Astrocyte (in vitro differentiated cells and primary cell): Measurements from ENCODE around the gene INHBC. TPM values are rescaled to one million over a fixed set of nuclear protein-coding genes. Genes with fewer than 3 reads are reported as not detected.
"Not testable (repeated sequence)": the region's sequence is repeated elsewhere in the genome, so short reads cannot be mapped to it uniquely, and the experiment has no call there.

ENCODE experiments used
- DNase-seq: peaks from one replicate; pipeline ENCODE4 v3.0.0-alpha.2; 2010; ENCODE audit warnings: low read depth
- FAIRE-seq: peaks from 2 replicates; lab custom pipeline; 2011; peaks lifted over from hg19 to GRCh38; lab: Jason Lieb, UNC
- H2AFZ ChIP-seq: 2 replicates; pipeline ENCODE4 v1.6.0; 2012; ENCODE audit warnings: low read depth, low read length, inconsistent platforms
- H3K27ac ChIP-seq: 2 replicates; pipeline ENCODE4 v1.5.1; 2011; ENCODE audit warnings: low read depth, low read length, inconsistent platforms
- H3K27me3 ChIP-seq: 2 replicates; pipeline ENCODE4 v1.6.0; 2011; ENCODE audit warnings: low read length, inconsistent platforms; ENCODE audit not compliant: insufficient read depth
- H3K36me3 ChIP-seq: 2 replicates; pipeline ENCODE4 v1.5.1; 2011; ENCODE audit warnings: low read length, inconsistent platforms; ENCODE audit not compliant: insufficient read depth
- H3K4me1 ChIP-seq: 2 replicates; pipeline ENCODE4 v1.5.1; 2011; ENCODE audit warnings: low read length, inconsistent platforms; ENCODE audit not compliant: insufficient read depth
- H3K4me2 ChIP-seq: 2 replicates; pipeline ENCODE4 v1.6.0; 2012; ENCODE audit warnings: low read length, inconsistent platforms
- H3K4me3 ChIP-seq: 2 replicates; pipeline ENCODE4 v1.5.1; 2011; ENCODE audit warnings: low read depth, mild to moderate bottlenecking, low read length, inconsistent platforms; ENCODE audit not compliant: insufficient read depth
- H3K79me2 ChIP-seq: 2 replicates; pipeline ENCODE4 v1.6.0; 2012; ENCODE audit warnings: mild to moderate bottlenecking, low read length, inconsistent platforms; ENCODE audit not compliant: insufficient read depth
- H3K9ac ChIP-seq: 2 replicates; pipeline ENCODE4 v1.6.0; 2012; ENCODE audit warnings: mild to moderate bottlenecking, low read length, inconsistent platforms
- H3K9me3 ChIP-seq: 2 replicates; pipeline ENCODE4 v1.5.1; 2012; ENCODE audit warnings: low read depth, mild to moderate bottlenecking, low read length, inconsistent platforms; ENCODE audit not compliant: insufficient read depth
- H4K20me1 ChIP-seq: 2 replicates; pipeline ENCODE4 v1.6.0; 2012; ENCODE audit warnings: low read length, inconsistent platforms; ENCODE audit not compliant: insufficient read depth
- H3K27ac Mint-ChIP-seq: one replicate; pipeline ENCODE4 v1.8.0; 2021; ENCODE audit warnings: mild to moderate bottlenecking, mixed read lengths; ENCODE audit not compliant: unreplicated experiment
- H3K27me3 Mint-ChIP-seq: one replicate; pipeline ENCODE4 v1.8.0; 2021; ENCODE audit warnings: low read depth, mixed read lengths; ENCODE audit not compliant: unreplicated experiment
- H3K36me3 Mint-ChIP-seq: one replicate; pipeline ENCODE4 v1.8.0; 2021; ENCODE audit warnings: low read depth, mixed read lengths; ENCODE audit not compliant: unreplicated experiment
- H3K4me1 Mint-ChIP-seq: one replicate; pipeline ENCODE4 v1.8.0; 2021; ENCODE audit warnings: low read depth, mixed read lengths; ENCODE audit not compliant: unreplicated experiment
- H3K4me3 Mint-ChIP-seq: one replicate; pipeline ENCODE4 v1.8.0; 2021; ENCODE audit warnings: mild to moderate bottlenecking, moderate library complexity, mixed read lengths; ENCODE audit not compliant: unreplicated experiment
- H3K9me3 Mint-ChIP-seq: one replicate; pipeline ENCODE4 v1.8.0; 2021; ENCODE audit warnings: mild to moderate bottlenecking, mixed read lengths; ENCODE audit not compliant: unreplicated experiment
- CTCF ChIP-seq: IDR thresholded peaks from 2 replicates; pipeline ENCODE4 v1.5.1; 2011; ENCODE audit warnings: low read depth, mild to moderate bottlenecking, inconsistent platforms, low read length, moderate library complexity; ENCODE audit not compliant: insufficient read depth
- EZH2 ChIP-seq: IDR thresholded peaks from 2 replicates; pipeline ENCODE4 v1.6.1; 2012; ENCODE audit warnings: mild to moderate bottlenecking, low read length, inconsistent platforms; ENCODE audit not compliant: insufficient read depth
- total RNA-seq: library from RNA; stranded (reverse); gene quantifications from 2 replicates; pipeline ENCODE4 v1.2.1, GENCODE V29; 2021

INHBC gene
- total RNA-seq, 1 donor from 2014 or later, result not detected

DNA sequence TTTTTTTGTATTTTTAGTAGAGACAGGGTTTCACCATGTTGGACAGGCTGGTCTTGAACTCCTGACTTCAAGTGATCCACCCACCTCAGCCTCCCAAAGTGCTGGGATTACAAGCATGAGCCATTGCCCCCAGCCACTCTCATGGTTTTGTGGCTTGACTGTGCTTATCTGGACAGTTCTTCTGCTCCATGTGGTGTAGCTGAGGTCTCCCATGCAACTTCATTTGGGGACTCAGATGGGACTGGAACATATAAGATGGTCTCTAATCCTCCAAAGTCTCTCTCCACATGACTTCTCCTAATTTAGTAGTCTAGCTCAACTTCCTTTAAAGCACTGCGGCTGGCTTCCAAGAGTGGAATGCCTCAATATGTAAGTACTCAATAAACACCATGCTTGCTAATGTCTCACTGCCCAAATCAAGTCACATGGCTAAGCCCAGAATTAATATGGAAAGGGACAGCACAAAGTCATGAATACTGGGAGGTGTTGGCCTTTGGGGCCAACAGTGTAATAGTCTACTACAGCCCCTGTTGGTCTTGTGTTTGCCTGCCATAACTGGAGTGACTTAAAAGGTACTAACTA is 7.4 kb downstream of the INHBC start:
- Histone ChIP-seq H3K27me3 (no peaks in the 10 kb centered on the region), H2AFZ (no peak overlapping the region), H3K4me3 (no peak overlapping the region), H3K4me1 (no peaks in the 10 kb centered on the region), H3K4me2 (no peak overlapping the region), H3K79me2 (no peaks in the 10 kb centered on the region), H3K9ac (no peak overlapping the region), H3K9me3 (no peaks in the 10 kb centered on the region), H3K27ac (no peak overlapping the region), H4K20me1 (no peaks in the 10 kb centered on the region), H3K36me3 (no peaks in the 10 kb centered on the region)
- H3K4me3 Mint-ChIP-seq, result no peak overlapping the region
- H3K4me1 Mint-ChIP-seq, result peaks cover 2% of the 10 kb centered on the region
- no peak for TF ChIP-seq EZH2
- no peak for TF ChIP-seq CTCF
- no peaks in the 10 kb centered on the region for H3K9me3 Mint-ChIP-seq
- peaks cover 6% of the 10 kb centered on the region for H3K27me3 Mint-ChIP-seq
- DNase-seq, result no peak
- H3K27ac Mint-ChIP-seq, result no peak overlapping the region
- no peaks in the 10 kb centered on the region for H3K36me3 Mint-ChIP-seq
- FAIRE-seq, result no peak

- H3K9ac ChIP-seq, H3K4me2 ChIP-seq, H3K27ac Mint-ChIP-seq, H2AFZ ChIP-seq, H3K36me3 Mint-ChIP-seq, H3K9me3 ChIP-seq, H3K4me1 Mint-ChIP-seq, H3K79me2 ChIP-seq, H3K4me3 ChIP-seq, H3K27ac ChIP-seq, DNase-seq, H3K4me1 ChIP-seq, H3K4me3 Mint-ChIP-seq, H3K9me3 Mint-ChIP-seq, H3K27me3 Mint-ChIP-seq, H3K36me3 ChIP-seq, H4K20me1 ChIP-seq, FAIRE-seq, H3K27me3 ChIP-seq: not testable (repeated sequence)
Measured at GRCh38 chr12:57444337-57444736, 9.8 kb downstream of the INHBC start.

GRCh38 chr12:57444744-57445143 is 10.2 kb downstream of the INHBC start:
- no peak overlapping the region for H3K9ac ChIP-seq
- DNase-seq (no peak), FAIRE-seq (no peak)
- no peak overlapping the region for H3K27ac Mint-ChIP-seq
- no peak for TF ChIP-seq CTCF
- TF ChIP-seq EZH2, result no peak
- H3K4me1 Mint-ChIP-seq, result no peaks in the 10 kb centered on the region
- no peaks in the 10 kb centered on the region for H3K27me3 ChIP-seq
- H3K36me3 ChIP-seq, result no peaks in the 10 kb centered on the region
- no peak overlapping the region for H3K4me2 ChIP-seq
- H3K4me3 ChIP-seq, result no peak overlapping the region
- peaks cover 1% of the 10 kb centered on the region for H3K9me3 Mint-ChIP-seq
- H3K4me1 ChIP-seq, result no peaks in the 10 kb centered on the region
- H3K36me3 Mint-ChIP-seq, result no peaks in the 10 kb centered on the region
- H3K79me2 ChIP-seq, result no peaks in the 10 kb centered on the region
- no peak overlapping the region for H3K27ac ChIP-seq
- no peak overlapping the region for H2AFZ ChIP-seq
- H3K9me3 ChIP-seq, result no peaks in the 10 kb centered on the region
- H3K4me3 Mint-ChIP-seq, result no peak overlapping the region
- H4K20me1 ChIP-seq, result no peaks in the 10 kb centered on the region
- peaks cover 2% of the 10 kb centered on the region for H3K27me3 Mint-ChIP-seq
